Measurements from ENCODE around the gene CXCL10.

- TF ChIP-seq, protein P1, sequence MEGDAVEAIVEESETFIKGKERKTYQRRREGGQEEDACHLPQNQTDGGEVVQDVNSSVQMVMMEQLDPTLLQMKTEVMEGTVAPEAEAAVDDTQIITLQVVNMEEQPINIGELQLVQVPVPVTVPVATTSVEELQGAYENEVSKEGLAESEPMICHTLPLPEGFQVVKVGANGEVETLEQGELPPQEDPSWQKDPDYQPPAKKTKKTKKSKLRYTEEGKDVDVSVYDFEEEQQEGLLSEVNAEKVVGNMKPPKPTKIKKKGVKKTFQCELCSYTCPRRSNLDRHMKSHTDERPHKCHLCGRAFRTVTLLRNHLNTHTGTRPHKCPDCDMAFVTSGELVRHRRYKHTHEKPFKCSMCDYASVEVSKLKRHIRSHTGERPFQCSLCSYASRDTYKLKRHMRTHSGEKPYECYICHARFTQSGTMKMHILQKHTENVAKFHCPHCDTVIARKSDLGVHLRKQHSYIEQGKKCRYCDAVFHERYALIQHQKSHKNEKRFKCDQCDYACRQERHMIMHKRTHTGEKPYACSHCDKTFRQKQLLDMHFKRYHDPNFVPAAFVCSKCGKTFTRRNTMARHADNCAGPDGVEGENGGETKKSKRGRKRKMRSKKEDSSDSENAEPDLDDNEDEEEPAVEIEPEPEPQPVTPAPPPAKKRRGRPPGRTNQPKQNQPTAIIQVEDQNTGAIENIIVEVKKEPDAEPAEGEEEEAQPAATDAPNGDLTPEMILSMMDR (conservative IDR thresholded peaks at IDR 0.05 in 1 of 2, IDR thresholded peaks at IDR 0.05 in 1 of 2; ENCODE audit: extremely low read depth in 1 of 2, insufficient read depth in 1 of 2, low read depth in 1 of 2, low read length in 2 of 2) = no peak
- no peak for TF ChIP-seq EZH2 (IDR thresholded peaks at IDR 0.05; ENCODE audit: borderline replicate concordance, low read length)
Measured at GRCh38 chr4:76035141-76035540, 11.8 kb upstream of the CXCL10 start.
